GM12878 (cell line): Measurements from ENCODE around the gene CCRL2. TPM values are rescaled to one million over a fixed set of nuclear protein-coding genes. Genes with fewer than 3 reads are reported as not detected.
A peak's percentile ranks its signal among the peaks of the same experiment; 100 is the strongest.

Experiments
- ATAC-seq: fragments of 200-7000 bp; cut with Tn5 transposase; 3 replicates; pipeline ENCODE4 v1.9.1; 2020; ENCODE audit warnings: mild to moderate bottlenecking, moderate library complexity
- BruUV-seq: library from RNA; stranded (reverse); fragments of 400-500 nt; replicated peaks from 2 replicates; lab custom pipeline; 2021; lab: Mats Ljungman, UMichigan
- CTCF ChIA-PET: fragments of 300-600 bp; sonication (Branson Sonifier 250); formaldehyde crosslinking; extraction: SDS; loops from one replicate; lab custom pipeline; 2021; ENCODE audit warnings: inconsistent platforms; lab: Yijun Ruan, JAX
- POLR2A ChIA-PET: fragments of 350-600 bp; formaldehyde crosslinking; extraction: SDS; loops from one replicate; lab custom pipeline; 2021; ENCODE audit warnings: inconsistent platforms; lab: Charles Lee
- RAD21 ChIA-PET: fragments of 300-600 bp; sonication (Branson Sonifier 250); formaldehyde crosslinking; loops from one replicate; lab custom pipeline; 2023; ENCODE audit warnings: antibody characterized with exemption; ENCODE audit not compliant: unreplicated experiment; lab: Charles Lee
- SMC1A ChIA-PET: fragments of 300-600 bp; sonication (Branson Sonifier 250); formaldehyde crosslinking; loops from one replicate; lab custom pipeline; 2023; ENCODE audit not compliant: unreplicated experiment, uncharacterized antibody; lab: Charles Lee
- DNase-seq: peaks from one replicate; pipeline ENCODE4 v3.0.0-alpha.2; 2011; ENCODE audit warnings: low read depth, low spot score
- FAIRE-seq: peaks from 3 replicates; lab custom pipeline; 2011; peaks lifted over from hg19 to GRCh38; lab: Jason Lieb, UNC
- H2AFZ ChIP-seq: 2 replicates; pipeline ENCODE4 v1.6.0; 2011; ENCODE audit warnings: low read depth, low read length, control low read depth; ENCODE audit not compliant: control insufficient read depth
- H3K27ac ChIP-seq: 2 replicates; pipeline ENCODE4 v1.5.1; 2011; ENCODE audit warnings: control low read depth; ENCODE audit not compliant: control insufficient read depth, insufficient read depth
- H3K27me3 ChIP-seq, 2 experiments: replicated peaks in 1 of 2; 2 replicates each; pipeline versions ENCODE4 v1.6.0 to v1.6.1; 2011; ENCODE audit warnings: low read length in 1 of 2; ENCODE audit not compliant: control insufficient read depth in 2 of 2, insufficient read depth in 2 of 2
- H3K36me3 ChIP-seq, 2 experiments: 2 replicates each; pipeline ENCODE4 v1.5.1; 2011; ENCODE audit warnings: low read length in 1 of 2; ENCODE audit not compliant: control insufficient read depth in 2 of 2, insufficient read depth in 2 of 2
- H3K4me1 ChIP-seq: 2 replicates; pipeline ENCODE4 v1.6.1; 2011; ENCODE audit warnings: mild to moderate bottlenecking, low read length, moderate library complexity, mixed read lengths; ENCODE audit not compliant: control insufficient read depth, insufficient read depth
- H3K4me2 ChIP-seq: 2 replicates; pipeline ENCODE4 v1.6.0; 2011; ENCODE audit warnings: control low read depth; ENCODE audit not compliant: control insufficient read depth, insufficient read depth
- H3K4me3 ChIP-seq: fragments of 200-600 bp; sonication (generic); 2 replicates; pipeline ENCODE4 v1.5.1; 2016
- H3K79me2 ChIP-seq: 2 replicates; pipeline ENCODE4 v1.6.0; 2011; ENCODE audit warnings: low read length; ENCODE audit not compliant: control insufficient read depth, insufficient read depth
- H3K9ac ChIP-seq: 2 replicates; pipeline ENCODE4 v1.8.0; 2011; ENCODE audit warnings: low read length, control low read depth, mixed read lengths; ENCODE audit not compliant: control insufficient read depth, insufficient read depth
- H3K9me3 ChIP-seq: replicated peaks from 3 replicates; pipeline ENCODE4 v1.5.1; 2011; ENCODE audit warnings: mild to moderate bottlenecking, low read length; ENCODE audit not compliant: control insufficient read depth, insufficient read depth
- H4K20me1 ChIP-seq: 2 replicates; pipeline ENCODE4 v1.6.0; 2011; ENCODE audit not compliant: control insufficient read depth, insufficient read depth
- ASH2L ChIP-seq: fragments of 300-600, 200-600 bp; sonication (generic); IDR thresholded peaks from 2 replicates; pipeline ENCODE4 v1.6.1; 2017; ENCODE audit warnings: low read depth, mild to moderate bottlenecking, borderline replicate concordance
- BHLHE40 ChIP-seq, 2 experiments: fragments of 450-650 bp in 1 of 2; IDR thresholded peaks; 2 replicates each; pipeline ENCODE4 v1.6.1; 2011 to 2017; ENCODE audit warnings: low read depth in 2 of 2, borderline replicate concordance in 1 of 2, improper control_type of control experiment in 1 of 2, low read length in 1 of 2, mild to moderate bottlenecking in 1 of 2
- CREB1 ChIP-seq: IDR thresholded peaks from 2 replicates; pipeline ENCODE4 v1.6.1; 2012; ENCODE audit warnings: low read depth, mild to moderate bottlenecking, inconsistent platforms
- CREM ChIP-seq: IDR thresholded peaks from 2 replicates; pipeline ENCODE4 v1.6.1; 2014; ENCODE audit warnings: antibody characterized with exemption, low read depth
- EED ChIP-seq: sonication (generic); IDR thresholded peaks from 2 replicates; pipeline ENCODE4 v1.6.1; 2016; ENCODE audit warnings: antibody characterized with exemption, low read depth
- IKZF1 ChIP-seq: fragments of 450-650 bp; conservative IDR thresholded peaks from 2 replicates; pipeline ENCODE4 v1.6.1; 2017; ENCODE audit warnings: antibody characterized with exemption, mild to moderate bottlenecking
- IKZF2 ChIP-seq, 2 experiments: fragments of 450-650 bp; IDR thresholded peaks; 2 replicates each; pipeline ENCODE4 v1.6.1; 2017; ENCODE audit warnings: mild to moderate bottlenecking in 2 of 2, moderate library complexity in 2 of 2
- IRF4 ChIP-seq: IDR thresholded peaks from 2 replicates; pipeline ENCODE4 v1.6.1; 2011; ENCODE audit warnings: low read depth, low read length
- KAT2A ChIP-seq: conservative IDR thresholded peaks from 2 replicates; pipeline ENCODE4 v1.6.1; 2011; ENCODE audit warnings: low read depth, low read length; ENCODE audit not compliant: control insufficient read depth
- KDM1A ChIP-seq: fragments of 200-600 bp; sonication (generic); IDR thresholded peaks from 2 replicates; pipeline ENCODE4 v1.6.1; 2016; ENCODE audit warnings: borderline replicate concordance
- NBN ChIP-seq: fragments of 450-650 bp; IDR thresholded peaks from 2 replicates; pipeline ENCODE4 v1.6.1; 2016
- POU2F2 ChIP-seq: IDR thresholded peaks from 3 replicates; pipeline ENCODE4 v1.6.1; 2011; ENCODE audit warnings: low read depth, mild to moderate bottlenecking, low read length, borderline replicate concordance
- SP1 ChIP-seq: IDR thresholded peaks from one replicate; pipeline ENCODE4 v1.6.1; 2011; ENCODE audit warnings: low read depth, low read length
- ZNF384 ChIP-seq: IDR thresholded peaks from 2 replicates; pipeline ENCODE4 v1.6.1; 2012; ENCODE audit warnings: low read depth, mild to moderate bottlenecking, low read length, improper control_type of control experiment, borderline replicate concordance
- WGBS: methylation state at CpG from one replicate; pipeline ENCODE4 v1.1.6; 2016; ENCODE audit warnings: low lambda C conversion rate; ENCODE audit not compliant: insufficient replicate concordance, insufficient coverage; ENCODE audit errors: missing lambda C conversion rate; 5-methylcytosine and 5-hydroxymethylcytosine counted together
- in situ Hi-C: fragments of 300-500 bp; cut with MboI; formaldehyde crosslinking; loops from 9 replicates; pipeline ENCODE4 v1.14.3; 2018; ENCODE audit warnings: mixed read lengths
- intact Hi-C: fragments of 100-400 bp; cut with micrococcal nuclease; formaldehyde crosslinking; loops from one replicate; pipeline ENCODE4 v1.14.2; 2022; ENCODE audit not compliant: unreplicated experiment
- polyA plus RNA-seq, 11 experiments: library from polyadenylated mRNA; depleted of rRNA in 4 of 11; unstranded in 6 of 11; stranded (reverse) in 5 of 11; fragments of >200 nt; fragmentation: Nextera tagmentation in 4 of 11; fragmentation: Illumina TruSeq in 1 of 11; extraction: Ambion mirVana in 4 of 11; extraction: Trizol in 1 of 11; gene quantifications; 1 replicate in 1 of 11; 2 replicates in 10 of 11; pipeline versions ENCODE4 v1.2.1 to v1.2.3, GENCODE V29; 2011 to 2016; ENCODE audit warnings: inconsistent platforms in 2 of 11, missing spikeins in 2 of 11, low read depth in 1 of 11
- total RNA-seq, 4 experiments: library from RNA; depleted of rRNA in 3 of 4; stranded (reverse); fragments of >200 nt in 3 of 4; fragmentation: Illumina TruSeq in 1 of 4; extraction: Trizol in 1 of 4; gene quantifications; 2 replicates each; pipeline versions ENCODE4 v1.2.1 to v1.2.3, GENCODE V29; 2013 to 2021
- TF ChIP-seq, protein P1 (sequence below): IDR thresholded peaks from 2 replicates; pipeline ENCODE4 v1.6.1; 2012; ENCODE audit warnings: mild to moderate bottlenecking, low read depth, low read length
- TF ChIP-seq, protein P2 (sequence below): fragments of 450-650 bp; IDR thresholded peaks from 2 replicates; pipeline ENCODE4 v1.6.1; 2017; ENCODE audit warnings: mild to moderate bottlenecking, low read depth, inconsistent platforms; ENCODE audit not compliant: poor library complexity, severe bottlenecking

CCRL2 gene
- total and polyA plus RNA-seq, 10 of the 15 experiments (the other 5 are each of a cell fraction or from before 2014, with no cell fraction given) = 0.04 to 2.5 (median 1.8) TPM

DNA sequence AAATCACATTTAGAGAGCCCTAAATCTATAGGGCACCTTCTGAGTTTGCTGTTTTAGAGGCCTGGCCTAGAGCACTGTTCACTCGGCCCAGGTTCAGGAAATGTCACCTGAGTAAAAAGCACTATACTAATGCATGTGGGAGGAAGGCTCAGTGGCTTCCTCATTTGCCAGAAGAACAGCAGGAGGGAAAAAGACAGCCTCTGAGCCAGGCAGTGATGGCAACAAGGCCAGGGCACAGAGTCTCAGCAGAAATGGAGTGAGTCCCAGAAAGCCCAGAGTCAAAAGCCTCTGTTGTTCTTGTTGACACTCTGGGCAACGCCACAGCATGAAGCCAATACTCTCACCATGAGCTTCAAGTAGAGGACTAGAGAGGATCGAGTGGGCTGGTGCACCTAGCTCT, 31.8 kb downstream of the CCRL2 start (continued):
- TF ChIP-seq, protein P1, sequence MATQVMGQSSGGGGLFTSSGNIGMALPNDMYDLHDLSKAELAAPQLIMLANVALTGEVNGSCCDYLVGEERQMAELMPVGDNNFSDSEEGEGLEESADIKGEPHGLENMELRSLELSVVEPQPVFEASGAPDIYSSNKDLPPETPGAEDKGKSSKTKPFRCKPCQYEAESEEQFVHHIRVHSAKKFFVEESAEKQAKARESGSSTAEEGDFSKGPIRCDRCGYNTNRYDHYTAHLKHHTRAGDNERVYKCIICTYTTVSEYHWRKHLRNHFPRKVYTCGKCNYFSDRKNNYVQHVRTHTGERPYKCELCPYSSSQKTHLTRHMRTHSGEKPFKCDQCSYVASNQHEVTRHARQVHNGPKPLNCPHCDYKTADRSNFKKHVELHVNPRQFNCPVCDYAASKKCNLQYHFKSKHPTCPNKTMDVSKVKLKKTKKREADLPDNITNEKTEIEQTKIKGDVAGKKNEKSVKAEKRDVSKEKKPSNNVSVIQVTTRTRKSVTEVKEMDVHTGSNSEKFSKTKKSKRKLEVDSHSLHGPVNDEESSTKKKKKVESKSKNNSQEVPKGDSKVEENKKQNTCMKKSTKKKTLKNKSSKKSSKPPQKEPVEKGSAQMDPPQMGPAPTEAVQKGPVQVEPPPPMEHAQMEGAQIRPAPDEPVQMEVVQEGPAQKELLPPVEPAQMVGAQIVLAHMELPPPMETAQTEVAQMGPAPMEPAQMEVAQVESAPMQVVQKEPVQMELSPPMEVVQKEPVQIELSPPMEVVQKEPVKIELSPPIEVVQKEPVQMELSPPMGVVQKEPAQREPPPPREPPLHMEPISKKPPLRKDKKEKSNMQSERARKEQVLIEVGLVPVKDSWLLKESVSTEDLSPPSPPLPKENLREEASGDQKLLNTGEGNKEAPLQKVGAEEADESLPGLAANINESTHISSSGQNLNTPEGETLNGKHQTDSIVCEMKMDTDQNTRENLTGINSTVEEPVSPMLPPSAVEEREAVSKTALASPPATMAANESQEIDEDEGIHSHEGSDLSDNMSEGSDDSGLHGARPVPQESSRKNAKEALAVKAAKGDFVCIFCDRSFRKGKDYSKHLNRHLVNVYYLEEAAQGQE = no peak
- no peak for TF ChIP-seq ASH2L
- TF ChIP-seq KAT2A = no peak
- no peak for TF ChIP-seq KDM1A
- no peak for TF ChIP-seq NBN
- no peak for TF ChIP-seq ZNF384
- TF ChIP-seq IRF4 = no peak
- TF ChIP-seq, all 136 proteins: peak for 0

DNA sequence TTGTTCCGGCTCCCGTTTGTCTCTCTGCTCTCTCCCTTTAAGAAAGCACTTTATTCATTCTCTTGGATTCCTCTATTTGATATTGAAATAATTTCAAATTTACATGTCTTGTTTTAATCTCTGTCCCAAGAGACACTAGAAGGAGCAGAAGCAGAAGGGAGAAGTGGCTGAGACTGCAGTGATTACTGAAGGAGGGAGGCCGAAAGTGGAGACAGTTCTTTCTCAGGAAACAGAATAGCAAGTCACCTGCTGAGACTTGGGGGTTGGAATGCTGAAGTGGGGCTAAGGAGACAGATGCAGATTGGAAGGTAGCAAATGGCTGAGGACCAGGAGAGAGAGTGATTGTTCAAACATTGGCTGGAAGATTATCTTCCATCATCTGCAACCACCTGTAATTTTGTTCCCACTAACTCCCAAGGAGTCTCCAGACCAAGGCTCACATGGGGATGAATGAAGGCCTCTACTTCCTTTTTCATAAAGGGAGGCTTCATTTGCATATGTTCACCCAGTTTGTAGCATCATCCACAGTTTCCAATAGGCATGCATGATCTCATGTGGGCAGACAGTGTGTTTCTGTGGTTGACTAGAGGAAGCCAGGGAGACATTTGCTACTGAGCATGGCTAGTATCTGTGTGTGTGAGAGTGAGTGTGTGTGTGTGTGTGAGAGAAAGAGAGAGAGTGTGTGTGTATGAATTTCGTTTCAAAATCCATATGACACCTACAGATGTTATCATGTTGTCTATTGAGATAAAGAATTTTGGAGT, 33.7 kb downstream of the CCRL2 start:
- RAD21 ChIA-PET = no interaction called here
- H3K27ac ChIP-seq = no peak overlapping the region
- intact Hi-C loops = no loop called here
- 0 out of 2 replicates have a peak, but pooled peaks have one; percentile 14 for TF ChIP-seq CREM
- TF ChIP-seq CREB1 = peak; percentile 63; the same call in 1 of the 2 replicates
- TF ChIP-seq KAT2A = no peak
- peak; percentile 54 for TF ChIP-seq IKZF1
- peak; percentile 35 for TF ChIP-seq SP1
- 0 out of 2 replicates have a peak, but pooled peaks have one; percentile 25 for TF ChIP-seq IRF4
- TF ChIP-seq POU2F2 = peak; percentile 65; the same call in 1 of the 3 replicates
- TF ChIP-seq BHLHE40 (IDR thresholded peaks at IDR 0.05; ENCODE audit: borderline replicate concordance in 1 of 2, low read depth in 2 of 2, low read length in 1 of 2) = peak in 1 of 2 experiments; percentile 19; a peak in 1 of 4 replicates
- TF ChIP-seq, protein P2, sequence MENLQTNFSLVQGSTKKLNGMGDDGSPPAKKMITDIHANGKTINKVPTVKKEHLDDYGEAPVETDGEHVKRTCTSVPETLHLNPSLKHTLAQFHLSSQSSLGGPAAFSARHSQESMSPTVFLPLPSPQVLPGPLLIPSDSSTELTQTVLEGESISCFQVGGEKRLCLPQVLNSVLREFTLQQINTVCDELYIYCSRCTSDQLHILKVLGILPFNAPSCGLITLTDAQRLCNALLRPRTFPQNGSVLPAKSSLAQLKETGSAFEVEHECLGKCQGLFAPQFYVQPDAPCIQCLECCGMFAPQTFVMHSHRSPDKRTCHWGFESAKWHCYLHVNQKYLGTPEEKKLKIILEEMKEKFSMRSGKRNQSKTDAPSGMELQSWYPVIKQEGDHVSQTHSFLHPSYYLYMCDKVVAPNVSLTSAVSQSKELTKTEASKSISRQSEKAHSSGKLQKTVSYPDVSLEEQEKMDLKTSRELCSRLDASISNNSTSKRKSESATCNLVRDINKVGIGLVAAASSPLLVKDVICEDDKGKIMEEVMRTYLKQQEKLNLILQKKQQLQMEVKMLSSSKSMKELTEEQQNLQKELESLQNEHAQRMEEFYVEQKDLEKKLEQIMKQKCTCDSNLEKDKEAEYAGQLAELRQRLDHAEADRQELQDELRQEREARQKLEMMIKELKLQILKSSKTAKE = peak; percentile 45
- TF ChIP-seq EED = peak; percentile 76
- TF ChIP-seq IKZF2 (IDR thresholded peaks at IDR 0.05) = peak; percentile 74 to 82

More for the DNA sequence above, 33.7 kb downstream of the CCRL2 start:
- no peaks in the 10 kb centered on the region for H3K36me3 ChIP-seq
- DNase-seq (peak; percentile 56), ATAC-seq (peak; percentile 87), FAIRE-seq (peak; percentile 89)
- no peaks in the 10 kb centered on the region for H3K27me3 ChIP-seq
- in situ Hi-C loops = no loop called here
- H2AFZ ChIP-seq = no peak overlapping the region
- H3K9me3 ChIP-seq = no peaks in the 10 kb centered on the region; the same call in 2 of the 3 replicates
- ChIA-PET SMC1A (no interaction called here), CTCF (interaction anchor here (1.7 kb wide), 1 partner anchor 16 kb away, joined by 6 read pairs; no protein-coding TSS in a partner anchor), POLR2A (no interaction called here)
- no peaks in the 10 kb centered on the region for H4K20me1 ChIP-seq
- no peak overlapping the region for H3K4me2 ChIP-seq
- peaks cover 5% of the 10 kb centered on the region for H3K4me1 ChIP-seq
- H3K79me2 ChIP-seq = no peaks in the 10 kb centered on the region
- no TSS peak for BruUV-seq
- H3K4me3 ChIP-seq = no peak overlapping the region
- no peak overlapping the region for H3K9ac ChIP-seq
- 26% methylated on average over 4 of the region's 4 CpGs for WGBS
